Measurements from ENCODE around the gene OR2S2.
"Not testable (repeated sequence)": the region's sequence is repeated elsewhere in the genome, so short reads cannot be mapped to it uniquely, and the experiment has no call there.

The OR2S2 gene

DNA sequence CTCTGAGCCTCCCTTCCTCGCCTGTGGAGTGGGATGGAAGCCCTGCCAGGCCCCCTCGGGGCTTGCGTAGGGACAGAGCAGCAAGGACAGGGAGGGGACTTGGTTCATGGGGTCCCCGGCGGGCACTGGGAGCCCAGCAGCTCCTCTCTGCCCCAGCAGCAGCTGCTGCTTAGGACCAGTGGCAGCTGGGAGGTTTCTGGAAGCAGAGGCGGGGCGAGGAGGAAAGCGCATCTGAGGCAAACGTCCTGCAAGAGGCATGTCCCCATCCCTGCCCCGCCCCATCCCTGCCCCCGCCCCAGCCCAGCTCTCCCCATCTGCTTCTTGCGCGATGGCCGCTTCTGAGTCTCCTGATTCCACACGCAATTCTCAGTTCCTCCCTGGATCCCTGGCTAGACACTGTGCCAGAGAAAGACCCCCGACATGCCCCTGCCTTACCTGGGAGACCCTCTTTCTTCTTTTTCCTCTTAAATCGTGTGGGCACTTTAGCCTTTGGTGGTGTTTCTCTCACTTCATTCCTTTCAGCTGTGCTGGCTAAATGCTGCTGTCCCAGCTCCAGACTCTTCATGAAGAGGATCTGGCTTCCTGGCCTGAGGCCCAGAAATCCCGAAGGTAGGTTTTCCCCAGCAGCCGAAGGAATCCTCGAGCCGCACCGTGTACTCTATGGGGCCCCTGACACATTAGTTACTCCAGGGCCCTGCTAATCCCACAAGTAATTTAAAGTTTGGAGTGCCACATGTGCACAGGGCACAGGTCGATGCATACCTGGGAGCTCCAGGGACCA is 4.4 kb upstream of the OR2S2 start:
- no peak for DNase-seq (ENCODE audit: low spot score)

- DNase-seq (ENCODE audit: low spot score) = no peak
Measured at GRCh38 chr9:35960039-35960655, 2.2 kb upstream of the OR2S2 start.

GRCh38 chr9:35956651-35957050 is 1.3 kb downstream of the OR2S2 start:
- DNase-seq (ENCODE audit: low spot score) = no peak

- DNase-seq (ENCODE audit: low spot score) = peak; percentile 42
Measured at GRCh38 chr9:35954942-35955546, 2.9 kb downstream of the OR2S2 start.

DNA sequence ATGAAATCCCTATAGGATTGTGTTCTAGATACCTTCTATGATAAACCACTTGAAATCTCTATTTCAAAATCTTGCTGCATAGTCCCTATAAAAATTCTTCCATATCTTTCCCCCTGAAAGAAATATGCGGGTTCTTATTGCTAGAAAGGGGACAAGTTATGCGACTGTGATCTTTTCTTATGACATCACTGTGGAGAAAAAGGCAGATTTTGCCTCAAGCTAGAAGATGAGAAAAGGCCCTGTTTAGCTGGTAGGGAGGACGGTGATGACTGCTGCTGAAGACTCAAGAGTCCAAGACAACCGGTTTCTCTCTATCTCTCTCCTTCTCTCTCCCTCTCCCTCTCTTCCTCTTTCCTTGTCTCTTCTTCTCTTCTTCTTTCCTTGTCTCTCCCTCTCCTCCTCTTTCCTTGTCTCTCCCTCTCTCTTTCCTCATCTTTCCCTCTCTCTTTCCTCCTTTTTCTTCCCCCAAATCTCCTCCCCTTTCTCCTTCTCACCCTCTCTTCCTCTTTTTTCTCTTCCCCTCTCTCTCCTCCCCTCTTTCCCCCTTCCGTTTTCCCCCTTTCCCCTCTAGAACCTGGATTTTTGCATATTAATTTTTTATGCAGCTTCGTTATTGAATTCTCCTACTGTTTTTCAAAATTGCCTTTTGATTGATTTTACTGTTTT is 5.3 kb downstream of the OR2S2 start:
- no peak for DNase-seq (ENCODE audit: low spot score)

GRCh38 chr9:35951736-35952135 is 6.2 kb downstream of the OR2S2 start:
- no peak for DNase-seq (ENCODE audit: low spot score)

DNA sequence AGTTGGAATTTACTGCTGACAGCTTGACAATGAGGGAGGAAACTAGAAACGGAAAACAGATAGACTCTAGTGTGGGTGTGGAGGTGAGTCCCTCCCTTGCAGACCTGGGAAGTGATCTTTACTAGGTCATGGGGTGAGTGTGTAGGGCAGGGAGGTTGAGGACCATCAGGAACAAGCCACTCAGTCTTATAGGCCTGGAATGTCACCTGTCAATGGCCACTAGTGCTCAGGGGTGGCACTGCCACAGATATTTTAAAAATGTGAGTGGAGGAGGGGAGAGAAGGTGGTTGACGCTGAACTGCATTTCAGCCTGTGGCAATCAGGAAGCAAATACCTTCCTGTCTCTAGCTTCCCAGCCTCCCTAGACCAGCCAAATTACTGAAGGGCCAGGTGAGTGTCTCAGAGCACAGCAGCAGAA is 9.0 kb downstream of the OR2S2 start:
- DNase-seq (ENCODE audit: low spot score) = no peak

- DNase-seq (ENCODE audit: low spot score) = no peak
Measured at GRCh38 chr9:35948451-35948850, 9.5 kb downstream of the OR2S2 start.

- peak; percentile 61 for DNase-seq (ENCODE audit: low spot score)
Measured at GRCh38 chr9:35945341-35946018, 12.5 kb downstream of the OR2S2 start.

DNA sequence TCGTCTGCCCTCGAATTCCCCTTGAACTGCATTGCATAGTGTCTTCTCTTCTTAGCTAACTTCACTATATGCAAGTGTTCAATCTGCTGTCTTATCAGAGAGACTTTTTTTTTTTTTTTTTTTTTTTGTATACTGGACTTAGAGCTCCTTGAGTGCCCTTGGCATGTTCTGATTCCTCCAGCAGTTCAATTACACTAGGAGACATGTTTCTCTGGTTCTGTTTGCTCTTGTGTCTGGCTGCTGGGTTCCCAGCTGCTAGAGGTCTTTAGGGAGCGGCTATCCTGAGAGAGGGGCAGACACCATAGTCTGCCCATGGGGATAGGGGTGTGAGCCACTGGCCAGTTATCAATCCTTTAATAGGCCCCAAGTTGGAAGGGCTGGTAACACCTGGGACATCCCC is 13.1 kb downstream of the OR2S2 start:
- no peak for DNase-seq (ENCODE audit: low spot score)

DNA sequence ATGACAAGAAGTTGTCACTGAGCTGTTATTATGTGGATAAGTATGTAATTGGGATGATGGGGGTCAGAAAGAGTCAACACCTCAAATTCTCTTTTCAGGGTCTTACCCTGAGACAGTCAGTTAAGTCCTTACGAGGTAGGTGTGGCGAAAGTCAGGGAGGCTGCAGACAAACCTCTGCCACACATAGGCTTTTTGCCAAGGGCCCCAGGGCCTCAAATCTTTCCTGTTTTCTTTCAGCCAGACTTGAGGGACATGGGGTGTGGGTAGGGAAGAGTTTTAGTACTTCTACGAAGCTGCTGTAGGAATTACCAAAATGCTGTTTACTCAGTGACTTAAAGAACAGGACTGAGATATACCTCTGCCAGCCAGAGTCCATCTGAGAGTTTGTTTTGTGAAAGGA is 13.8 kb downstream of the OR2S2 start:
- no peak for DNase-seq (ENCODE audit: low spot score)

GRCh38 chr9:35942286-35942685 is 15.7 kb downstream of the OR2S2 start:
- no peak for DNase-seq (ENCODE audit: low spot score)

- no peak for DNase-seq (ENCODE audit: low spot score)
Measured at GRCh38 chr9:35940458-35941407, 17.2 kb downstream of the OR2S2 start.

DNA sequence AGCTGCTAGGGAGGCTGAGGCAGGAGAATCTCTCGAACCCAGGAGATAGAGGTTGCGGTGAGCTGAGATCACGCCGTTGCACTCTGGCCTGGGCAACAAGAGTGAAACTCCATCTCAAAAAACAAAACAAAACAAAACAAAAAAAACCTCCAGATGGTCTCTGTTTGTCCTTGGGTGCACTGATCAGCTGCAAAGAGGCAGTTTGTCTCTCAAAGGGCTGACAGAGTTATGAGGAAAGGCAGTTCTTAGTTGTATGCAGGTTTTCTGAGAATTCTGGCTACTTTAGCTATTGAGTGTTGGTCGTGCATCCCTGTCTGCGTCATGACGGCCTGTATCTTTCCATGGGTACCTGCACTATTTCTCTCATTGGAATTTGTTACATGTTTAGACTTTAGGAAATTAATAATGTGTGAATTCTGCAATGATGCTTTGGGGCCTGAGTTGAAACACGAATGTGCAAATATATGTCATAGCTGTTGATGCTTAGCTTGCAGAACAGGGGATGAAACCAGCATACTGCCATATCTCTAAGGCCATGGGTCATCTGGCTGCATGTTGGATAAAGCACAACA is 18.2 kb downstream of the OR2S2 start:
- DNase-seq (ENCODE audit: low spot score) = no peak

- no peak for DNase-seq (ENCODE audit: low spot score)
Measured at GRCh38 chr9:35938474-35939356, 19.2 kb downstream of the OR2S2 start.

GRCh38 chr9:35937227-35937626 is 20.7 kb downstream of the OR2S2 start:
- no peak for DNase-seq (ENCODE audit: low spot score)

DNA sequence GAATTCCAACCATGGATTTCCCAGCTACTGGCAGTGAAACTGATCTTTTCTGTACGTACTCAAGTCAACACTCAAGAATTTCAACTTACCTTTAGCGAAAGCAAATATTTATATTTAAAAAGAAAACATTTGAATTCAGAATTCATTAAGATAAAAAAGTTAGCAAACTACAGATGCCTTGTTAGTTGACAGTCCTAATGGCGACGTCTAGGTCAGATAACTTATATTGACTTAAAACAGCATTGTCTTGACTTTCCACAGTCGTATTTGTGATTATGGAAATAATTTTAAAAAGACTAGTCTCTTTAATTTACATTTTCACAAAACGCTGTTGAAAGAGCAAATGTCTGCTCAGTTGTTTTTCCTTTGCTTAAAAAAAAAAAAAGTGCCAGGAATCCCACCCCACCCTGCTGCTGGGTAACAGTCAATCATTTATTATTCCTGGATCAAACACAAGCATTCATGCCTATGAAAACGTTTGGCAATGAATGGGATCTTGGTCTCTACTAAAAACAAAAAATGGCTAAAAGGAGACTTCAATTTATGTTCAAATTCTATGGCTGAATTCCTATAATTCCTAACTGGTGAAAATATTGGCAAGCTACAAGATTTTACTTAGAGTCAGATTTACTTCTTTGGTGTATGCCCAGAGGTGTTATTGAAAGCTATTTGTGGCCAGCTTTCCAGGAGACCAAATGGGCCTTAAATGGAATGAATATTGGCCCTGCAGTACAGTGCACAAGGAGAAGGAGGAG is 22.0 kb downstream of the OR2S2 start:
- no peak for DNase-seq (ENCODE audit: low spot score)

DNA sequence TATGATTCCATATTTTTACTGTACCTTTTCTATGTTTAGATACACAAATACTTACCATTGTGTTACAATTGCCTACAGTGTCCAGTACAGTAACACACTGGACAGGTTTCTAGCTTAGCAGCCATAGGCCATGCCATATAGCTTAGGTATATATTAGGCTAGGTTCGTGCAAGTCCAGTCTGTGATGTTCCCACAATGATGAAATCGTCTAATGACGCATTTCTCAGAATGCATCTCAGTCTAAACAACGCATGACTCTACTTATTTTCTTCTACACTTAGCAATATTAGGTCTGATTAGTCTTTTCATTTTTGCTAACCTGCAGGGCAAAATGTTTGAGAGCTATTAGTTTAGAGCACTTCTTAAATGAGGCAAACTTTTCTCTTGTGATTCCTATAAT is 22.7 kb downstream of the OR2S2 start:
- DNase-seq (ENCODE audit: low spot score) = no peak

DNA sequence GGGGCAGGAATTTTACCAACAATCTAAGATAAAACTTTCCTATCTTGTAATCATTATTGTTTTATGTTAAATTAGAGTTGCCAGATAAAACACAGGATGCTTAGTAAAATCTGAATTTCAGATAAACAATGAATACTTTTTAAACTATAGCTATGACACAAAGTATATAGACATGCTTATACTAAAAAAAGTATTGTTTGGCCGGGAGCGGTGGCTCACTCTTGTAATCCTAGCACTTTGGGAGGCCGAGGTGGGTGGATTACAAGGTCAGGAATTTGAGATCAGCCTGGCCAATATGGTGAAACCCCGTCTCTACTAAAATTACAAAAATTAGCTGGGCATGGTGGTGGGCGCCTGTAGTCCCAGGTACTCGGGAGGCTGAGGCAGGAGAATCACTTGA is 23.9 kb downstream of the OR2S2 start:
- DNase-seq (ENCODE audit: low spot score) = not testable (repeated sequence)
